HFFc6 (cell line): ENCODE measurements around the gene MRPL24. TPM values are rescaled to one million over a fixed set of nuclear protein-coding genes. Genes with fewer than 3 reads are reported as not detected.
"Not testable (repeated sequence)": the region's sequence is repeated elsewhere in the genome, so short reads cannot be mapped to it uniquely, and the experiment has no call there.

ENCODE experiments used
- DNase-seq: peaks from one replicate; pipeline ENCODE4 v3.0.0-alpha.2; 2018
- H3K27ac Mint-ChIP-seq: 2 replicates; pipeline ENCODE4 v1.8.0; 2020; ENCODE audit warnings: mild to moderate bottlenecking, mixed read lengths
- H3K27me3 Mint-ChIP-seq: 2 replicates; pipeline ENCODE4 v1.8.0; 2021; ENCODE audit warnings: mild to moderate bottlenecking, moderate library complexity, mixed read lengths; ENCODE audit not compliant: insufficient read depth
- H3K36me3 Mint-ChIP-seq: 2 replicates; pipeline ENCODE4 v1.8.0; 2021; ENCODE audit warnings: low read depth, mixed read lengths
- H3K4me1 Mint-ChIP-seq: 2 replicates; pipeline ENCODE4 v1.8.0; 2020; ENCODE audit warnings: low read depth, mixed read lengths
- H3K4me3 Mint-ChIP-seq: 2 replicates; pipeline ENCODE4 v1.8.0; 2020; ENCODE audit warnings: mild to moderate bottlenecking, moderate library complexity, mixed read lengths
- H3K9me3 Mint-ChIP-seq: 2 replicates; pipeline ENCODE4 v1.8.0; 2020; ENCODE audit warnings: mild to moderate bottlenecking, mixed read lengths
- CTCF ChIP-seq: fragments of 200-600 bp; sonication (generic); IDR thresholded peaks from 2 replicates; pipeline ENCODE4 v1.5.0; 2021; ENCODE audit warnings: antibody characterized with exemption, mild to moderate bottlenecking
- total RNA-seq, 6 experiments: library from RNA; stranded (reverse); fragmentation: NEBNext Ultra II Directional; extraction: Animal tissue kit (Norgen Biotek cat#: 25700); gene quantifications; 2 replicates in 1 of 6; 3 replicates in 5 of 6; pipeline ENCODE4 v1.2.3, GENCODE V29; 2021

MRPL24 gene
- total RNA-seq, 6 experiments from 2014 or later: 82.5 to 93.7 (median 86.8) TPM

GRCh38 chr1:156766298-156767100, 25.6 kb upstream of the MRPL24 start:
- no peak overlapping the region for H3K27ac Mint-ChIP-seq
- no peak for DNase-seq
- H3K9me3 Mint-ChIP-seq: no peaks in the 10 kb centered on the region
- peaks cover 21% of the 10 kb centered on the region for H3K36me3 Mint-ChIP-seq
- peaks cover 41% of the 10 kb centered on the region for H3K4me1 Mint-ChIP-seq
- H3K27me3 Mint-ChIP-seq: 0 out of 2 replicates have a peak, but pooled peaks cover 2% of the 10 kb centered on the region
- no peak overlapping the region for H3K4me3 Mint-ChIP-seq
- no peak for TF ChIP-seq CTCF

- Mint-ChIP-seq H3K27ac (no peak overlapping the region), H3K36me3 (peaks cover 13% of the 10 kb centered on the region), H3K4me3 (no peak overlapping the region; the same call in 1 of the 2 replicates), H3K9me3 (no peaks in the 10 kb centered on the region), H3K27me3 (0 out of 2 replicates have a peak, but pooled peaks cover 2% of the 10 kb centered on the region), H3K4me1 (peaks cover 32% of the 10 kb centered on the region)
- TF ChIP-seq CTCF: no peak
- no peak for DNase-seq
Measured at GRCh38 chr1:156765666-156766065, 24.8 kb upstream of the MRPL24 start.

GRCh38 chr1:156765136-156765535, 24.2 kb upstream of the MRPL24 start:
- not testable (repeated sequence) for H3K27ac Mint-ChIP-seq, H3K4me3 Mint-ChIP-seq, H3K9me3 Mint-ChIP-seq, H3K27me3 Mint-ChIP-seq, DNase-seq
- H3K36me3 Mint-ChIP-seq: peaks cover 11% of the 10 kb centered on the region; the same call in 1 of the 2 replicates
- H3K4me1 Mint-ChIP-seq: peaks cover 30% of the 10 kb centered on the region

GRCh38 chr1:156760796-156761104, 19.9 kb upstream of the MRPL24 start:
- no peak for TF ChIP-seq CTCF
- no peak for DNase-seq
- H3K27ac Mint-ChIP-seq: no peak overlapping the region
- no peaks in the 10 kb centered on the region for H3K36me3 Mint-ChIP-seq
- H3K9me3 Mint-ChIP-seq: no peaks in the 10 kb centered on the region
- no peak overlapping the region for H3K4me3 Mint-ChIP-seq
- no peaks in the 10 kb centered on the region for H3K27me3 Mint-ChIP-seq
- H3K4me1 Mint-ChIP-seq: peaks cover 9% of the 10 kb centered on the region

- no peak overlapping the region for H3K4me3 Mint-ChIP-seq
- no peaks in the 10 kb centered on the region for H3K9me3 Mint-ChIP-seq
- no peak overlapping the region for H3K27ac Mint-ChIP-seq
- H3K4me1 Mint-ChIP-seq: peaks cover 6% of the 10 kb centered on the region; the same call in 1 of the 2 replicates
- H3K36me3 Mint-ChIP-seq: no peaks in the 10 kb centered on the region
- DNase-seq: no peak
- no peak for TF ChIP-seq CTCF
- no peaks in the 10 kb centered on the region for H3K27me3 Mint-ChIP-seq
Measured at GRCh38 chr1:156760092-156760795, 19.4 kb upstream of the MRPL24 start.

GRCh38 chr1:156757572-156758253, 16.8 kb upstream of the MRPL24 start:
- H3K27ac Mint-ChIP-seq, H3K36me3 Mint-ChIP-seq, H3K27me3 Mint-ChIP-seq, DNase-seq, H3K4me3 Mint-ChIP-seq, H3K9me3 Mint-ChIP-seq: not testable (repeated sequence)
- peaks cover 12% of the 10 kb centered on the region for H3K4me1 Mint-ChIP-seq
